Measurements from ENCODE around the gene MPDU1.

The MPDU1 gene

GRCh38 chr17:7583253-7584109 lies at the start of gene MPDU1:
Gene MPDU1, plus strand, starts transcription at chr17:7583852. Its CDS starts 11 bp downstream, at chr17:7583863.
- peak; percentile 96 for DNase-seq (ENCODE audit: low spot score)

GRCh38 chr17:7538050-7538449 lies 45.6 kb upstream of the MPDU1 start:
- no peak for DNase-seq (ENCODE audit: low spot score)

- DNase-seq (ENCODE audit: low spot score), result no peak
Measured at GRCh38 chr17:7538891-7539545, 44.6 kb upstream of the MPDU1 start.

GRCh38 chr17:7541074-7541621 lies 42.5 kb upstream of the MPDU1 start:
- DNase-seq (ENCODE audit: low spot score), result no peak

- no peak for DNase-seq (ENCODE audit: low spot score)
Measured at GRCh38 chr17:7544911-7545310, 38.7 kb upstream of the MPDU1 start.

GRCh38 chr17:7548585-7549400 lies 34.9 kb upstream of the MPDU1 start, which contains the start of gene TNFSF12:
Gene TNFSF12, plus strand, starts transcription at chr17:7549058. Its CDS starts 96 bp downstream, at chr17:7549154.
- DNase-seq (ENCODE audit: low spot score), result peak; percentile 42

GRCh38 chr17:7549401-7550055 lies 34.1 kb upstream of the MPDU1 start:
- peak; percentile 73 for DNase-seq (ENCODE audit: low spot score)

- DNase-seq (ENCODE audit: low spot score), result no peak
Measured at GRCh38 chr17:7550344-7550743, 33.3 kb upstream of the MPDU1 start.

GRCh38 chr17:7551396-7551795 lies 32.3 kb upstream of the MPDU1 start:
- no peak for DNase-seq (ENCODE audit: low spot score)

GRCh38 chr17:7552621-7553051 lies 31.0 kb upstream of the MPDU1 start:
- peak; percentile 30 for DNase-seq (ENCODE audit: low spot score)

GRCh38 chr17:7553356-7553755 lies 30.3 kb upstream of the MPDU1 start:
- DNase-seq (ENCODE audit: low spot score), result no peak

GRCh38 chr17:7555320-7555948 lies 28.2 kb upstream of the MPDU1 start:
- DNase-seq (ENCODE audit: low spot score), result no peak

- DNase-seq (ENCODE audit: low spot score), result no peak
Measured at GRCh38 chr17:7556627-7557026, 27.0 kb upstream of the MPDU1 start.

GRCh38 chr17:7557147-7557764 lies 26.4 kb upstream of the MPDU1 start:
- no peak for DNase-seq (ENCODE audit: low spot score)

- DNase-seq (ENCODE audit: low spot score), result peak; percentile 80
Measured at GRCh38 chr17:7557775-7558543, 25.7 kb upstream of the MPDU1 start.

- DNase-seq (ENCODE audit: low spot score), result no peak
Measured at GRCh38 chr17:7558544-7559319, 24.9 kb upstream of the MPDU1 start, which contains the start of gene TNFSF13. Gene TNFSF13, plus strand, starts transcription at chr17:7558750. Its CDS starts 290 bp downstream, at chr17:7559040.

- DNase-seq (ENCODE audit: low spot score), result peak; percentile 46
Measured at GRCh38 chr17:7559320-7560171, 24.1 kb upstream of the MPDU1 start.
